Osteoblast (primary cell): Measurements from ENCODE around the gene KCNH3. TPM values are rescaled to one million over a fixed set of nuclear protein-coding genes. Genes with fewer than 3 reads are reported as not detected.
A peak's percentile ranks its signal among the peaks of the same experiment; 100 is the strongest.

Source experiments
- DNase-seq: peaks from one replicate; pipeline ENCODE4 v3.0.0; 2011; ENCODE audit warnings: low spot score, mixed read lengths; ENCODE audit not compliant: insufficient read length; ENCODE audit errors: missing footprints
- H2AFZ ChIP-seq: 2 replicates; pipeline ENCODE4 v1.6.0; 2011; ENCODE audit warnings: mild to moderate bottlenecking, low read length
- H3K27ac ChIP-seq: 2 replicates; pipeline ENCODE4 v1.5.1; 2011; ENCODE audit warnings: mild to moderate bottlenecking, low read depth, low read length, moderate library complexity
- H3K27me3 ChIP-seq: 2 replicates; pipeline ENCODE4 v1.6.0; 2012; ENCODE audit warnings: mild to moderate bottlenecking, control low read depth, inconsistent platforms, low read length, moderate library complexity; ENCODE audit not compliant: insufficient read depth
- H3K36me3 ChIP-seq: 2 replicates; pipeline ENCODE4 v1.5.1; 2011; ENCODE audit warnings: mild to moderate bottlenecking, low read length, control low read depth, moderate library complexity; ENCODE audit not compliant: insufficient read depth
- H3K4me1 ChIP-seq: 2 replicates; pipeline ENCODE4 v1.5.1; 2011; ENCODE audit warnings: mild to moderate bottlenecking, low read length, control low read depth, moderate library complexity; ENCODE audit not compliant: insufficient read depth
- H3K4me2 ChIP-seq: 2 replicates; pipeline ENCODE4 v1.6.0; 2011; ENCODE audit warnings: mild to moderate bottlenecking, low read length; ENCODE audit not compliant: insufficient read depth
- H3K4me3 ChIP-seq: fragments of 200-600 bp; sonication (generic); 3 replicates; pipeline ENCODE4 v1.5.1; 2012; ENCODE audit warnings: mild to moderate bottlenecking, low read length, inconsistent platforms; ENCODE audit not compliant: insufficient read depth
- H3K79me2 ChIP-seq: 2 replicates; pipeline ENCODE4 v1.6.0; 2012; ENCODE audit warnings: mild to moderate bottlenecking, low read length, control low read depth, inconsistent platforms; ENCODE audit not compliant: insufficient read depth
- H3K9me3 ChIP-seq: 2 replicates; pipeline ENCODE4 v1.5.1; 2011; ENCODE audit warnings: low read depth, low read length, control low read depth
- H4K20me1 ChIP-seq: 2 replicates; pipeline ENCODE4 v1.6.0; 2012; ENCODE audit warnings: mild to moderate bottlenecking, low read length, control low read depth; ENCODE audit not compliant: insufficient read depth
- CTCF ChIP-seq: IDR thresholded peaks from 2 replicates; pipeline ENCODE4 v1.5.1; 2011; ENCODE audit warnings: mild to moderate bottlenecking, low read depth, low read length, moderate library complexity; ENCODE audit errors: extremely low read depth
- total RNA-seq: library from RNA; depleted of rRNA; stranded (reverse); fragments of >200 nt; gene quantifications from 2 replicates; pipeline ENCODE4 v1.2.3, GENCODE V29; 2012

KCNH3 gene
- total RNA-seq, 1 donor = not detected

GRCh38 chr12:49577589-49578315 lies 38.9 kb downstream of the KCNH3 start:
- H3K79me2 ChIP-seq = peaks cover 4% of the 10 kb centered on the region
- no peaks in the 10 kb centered on the region for H3K27me3 ChIP-seq
- no peak for DNase-seq
- no peak overlapping the region for H3K27ac ChIP-seq
- TF ChIP-seq CTCF = no peak
- no peak overlapping the region for H3K4me2 ChIP-seq
- no peak overlapping the region for H2AFZ ChIP-seq
- no peaks in the 10 kb centered on the region for H3K36me3 ChIP-seq
- no peaks in the 10 kb centered on the region for H3K9me3 ChIP-seq
- H4K20me1 ChIP-seq = peaks cover 16% of the 10 kb centered on the region
- H3K4me1 ChIP-seq = no peaks in the 10 kb centered on the region
- H3K4me3 ChIP-seq = no peak overlapping the region

- no peaks in the 10 kb centered on the region for H3K4me1 ChIP-seq
- no peak overlapping the region for H2AFZ ChIP-seq
- no peak for DNase-seq
- no peak overlapping the region for H3K4me2 ChIP-seq
- H3K36me3 ChIP-seq = no peaks in the 10 kb centered on the region
- H3K9me3 ChIP-seq = no peaks in the 10 kb centered on the region
- no peak overlapping the region for H3K4me3 ChIP-seq
- peaks cover 16% of the 10 kb centered on the region for H4K20me1 ChIP-seq
- peaks cover 4% of the 10 kb centered on the region for H3K79me2 ChIP-seq
- no peak overlapping the region for H3K27ac ChIP-seq
- no peaks in the 10 kb centered on the region for H3K27me3 ChIP-seq
- no peak for TF ChIP-seq CTCF
Observed at GRCh38 chr12:49578471-49579112, 39.8 kb downstream of the KCNH3 start.

GRCh38 chr12:49580572-49581535 lies 42.0 kb downstream of the KCNH3 start:
- H3K27ac ChIP-seq = no peak overlapping the region
- no peak overlapping the region for H2AFZ ChIP-seq
- no peaks in the 10 kb centered on the region for H3K4me1 ChIP-seq
- peaks cover 16% of the 10 kb centered on the region for H4K20me1 ChIP-seq
- no peaks in the 10 kb centered on the region for H3K36me3 ChIP-seq
- H3K4me2 ChIP-seq = no peak overlapping the region
- TF ChIP-seq CTCF = peak; percentile 95
- H3K27me3 ChIP-seq = no peaks in the 10 kb centered on the region
- no peaks in the 10 kb centered on the region for H3K9me3 ChIP-seq
- DNase-seq = peak; percentile 93
- H3K4me3 ChIP-seq = no peak overlapping the region
- H3K79me2 ChIP-seq = peaks cover 4% of the 10 kb centered on the region

GRCh38 chr12:49582201-49582600 lies 43.4 kb downstream of the KCNH3 start:
- TF ChIP-seq CTCF = no peak

More at GRCh38 chr12:49582201-49582600, 43.4 kb downstream of the KCNH3 start:
- no peaks in the 10 kb centered on the region for H3K36me3 ChIP-seq
- no peaks in the 10 kb centered on the region for H3K4me1 ChIP-seq
- H3K4me3 ChIP-seq = no peak overlapping the region
- H3K9me3 ChIP-seq = no peaks in the 10 kb centered on the region
- peaks cover 13% of the 10 kb centered on the region for H4K20me1 ChIP-seq
- H3K4me2 ChIP-seq = no peak overlapping the region
- H3K79me2 ChIP-seq = peaks cover 4% of the 10 kb centered on the region
- H3K27me3 ChIP-seq = no peaks in the 10 kb centered on the region
- no peak overlapping the region for H2AFZ ChIP-seq
- DNase-seq = no peak
- H3K27ac ChIP-seq = no peak overlapping the region
